Measurements from ENCODE around the gene DLG2.

The DLG2 gene

DNA sequence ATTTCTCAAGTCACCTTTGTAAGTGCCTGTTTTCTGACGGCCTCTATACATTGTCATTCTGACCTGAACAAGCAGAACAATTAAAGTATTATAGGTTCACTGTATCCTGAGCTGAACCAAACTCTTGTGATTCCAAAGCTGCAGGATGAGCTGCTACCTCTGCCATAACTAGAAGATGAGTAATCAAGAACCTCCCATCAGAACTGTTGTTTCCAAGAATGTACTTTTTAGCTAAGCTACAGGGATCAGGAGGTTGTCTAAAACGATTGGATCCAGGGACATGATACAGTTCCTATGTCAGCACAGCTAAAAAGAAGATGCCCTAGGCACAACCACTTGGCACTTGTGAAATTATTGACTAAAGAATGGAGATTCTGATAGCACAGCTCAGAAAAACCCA is 2052.6 kb downstream of the DLG2 start:
- TF ChIP-seq SIN3A (IDR thresholded peaks at IDR 0.05; ENCODE audit: borderline replicate concordance, insufficient read depth, low read length), result no peak
- no peak for TF ChIP-seq POLR2AphosphoS5 (IDR thresholded peaks at IDR 0.05; ENCODE audit: low read depth, low read length)
- TF ChIP-seq, protein P1, sequence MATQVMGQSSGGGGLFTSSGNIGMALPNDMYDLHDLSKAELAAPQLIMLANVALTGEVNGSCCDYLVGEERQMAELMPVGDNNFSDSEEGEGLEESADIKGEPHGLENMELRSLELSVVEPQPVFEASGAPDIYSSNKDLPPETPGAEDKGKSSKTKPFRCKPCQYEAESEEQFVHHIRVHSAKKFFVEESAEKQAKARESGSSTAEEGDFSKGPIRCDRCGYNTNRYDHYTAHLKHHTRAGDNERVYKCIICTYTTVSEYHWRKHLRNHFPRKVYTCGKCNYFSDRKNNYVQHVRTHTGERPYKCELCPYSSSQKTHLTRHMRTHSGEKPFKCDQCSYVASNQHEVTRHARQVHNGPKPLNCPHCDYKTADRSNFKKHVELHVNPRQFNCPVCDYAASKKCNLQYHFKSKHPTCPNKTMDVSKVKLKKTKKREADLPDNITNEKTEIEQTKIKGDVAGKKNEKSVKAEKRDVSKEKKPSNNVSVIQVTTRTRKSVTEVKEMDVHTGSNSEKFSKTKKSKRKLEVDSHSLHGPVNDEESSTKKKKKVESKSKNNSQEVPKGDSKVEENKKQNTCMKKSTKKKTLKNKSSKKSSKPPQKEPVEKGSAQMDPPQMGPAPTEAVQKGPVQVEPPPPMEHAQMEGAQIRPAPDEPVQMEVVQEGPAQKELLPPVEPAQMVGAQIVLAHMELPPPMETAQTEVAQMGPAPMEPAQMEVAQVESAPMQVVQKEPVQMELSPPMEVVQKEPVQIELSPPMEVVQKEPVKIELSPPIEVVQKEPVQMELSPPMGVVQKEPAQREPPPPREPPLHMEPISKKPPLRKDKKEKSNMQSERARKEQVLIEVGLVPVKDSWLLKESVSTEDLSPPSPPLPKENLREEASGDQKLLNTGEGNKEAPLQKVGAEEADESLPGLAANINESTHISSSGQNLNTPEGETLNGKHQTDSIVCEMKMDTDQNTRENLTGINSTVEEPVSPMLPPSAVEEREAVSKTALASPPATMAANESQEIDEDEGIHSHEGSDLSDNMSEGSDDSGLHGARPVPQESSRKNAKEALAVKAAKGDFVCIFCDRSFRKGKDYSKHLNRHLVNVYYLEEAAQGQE (IDR thresholded peaks at IDR 0.05; ENCODE audit: insufficient read depth in 1 of 2, low read depth in 2 of 2, low read length in 2 of 2), result no peak
- TF ChIP-seq TAF1 (IDR thresholded peaks at IDR 0.05; ENCODE audit: borderline replicate concordance, insufficient read depth, low read length), result no peak

DNA sequence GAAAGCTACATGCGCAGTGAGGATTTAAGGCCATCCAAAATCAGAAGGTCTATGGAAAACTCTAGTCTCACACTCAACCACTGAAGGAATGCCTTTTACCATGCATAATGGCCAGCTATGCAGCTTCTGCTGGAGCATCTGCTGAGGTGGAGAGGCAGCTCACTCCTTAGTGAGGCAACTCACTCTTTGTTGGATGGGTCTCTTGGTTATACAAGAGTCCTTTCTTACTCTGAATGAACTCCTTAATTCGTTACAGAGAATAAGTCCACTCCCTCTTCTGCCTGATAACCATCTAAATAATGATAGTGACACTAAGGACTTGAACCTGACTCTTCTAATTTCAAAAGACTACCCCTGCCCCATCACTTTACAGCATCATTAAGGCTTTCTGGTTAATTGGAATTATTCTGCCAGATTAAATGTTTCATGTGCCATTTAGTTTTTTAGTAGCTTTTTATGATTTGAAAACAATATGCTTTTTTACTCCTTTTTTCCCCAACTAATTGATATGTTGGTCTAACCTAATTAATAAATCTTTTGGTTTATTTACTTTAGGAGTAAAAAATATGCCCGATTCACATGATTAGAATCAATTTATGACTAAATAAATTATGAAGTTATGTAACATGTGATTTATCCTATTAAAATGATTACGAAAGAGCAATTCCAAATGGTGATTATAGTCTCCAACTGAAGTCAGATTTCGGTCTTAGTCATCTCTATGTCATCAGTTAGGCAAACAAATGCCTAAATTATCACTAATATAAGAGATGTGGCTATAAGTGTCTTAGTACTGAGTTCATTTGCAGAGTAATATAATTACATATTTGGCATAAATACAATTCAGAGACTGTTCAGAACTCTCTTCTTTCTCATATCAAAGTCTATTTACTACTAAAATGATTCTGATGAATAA is 2054.3 kb downstream of the DLG2 start:
- no peak for TF ChIP-seq POLR2AphosphoS5 (IDR thresholded peaks at IDR 0.05; ENCODE audit: low read depth, low read length)
- TF ChIP-seq, protein P1 (IDR thresholded peaks at IDR 0.05; ENCODE audit: insufficient read depth in 1 of 2, low read depth in 2 of 2, low read length in 2 of 2), result no peak
- no peak for TF ChIP-seq FOXP2 (optimal IDR thresholded peaks at IDR 0.05; ENCODE audit: borderline replicate concordance, extremely low read depth, extremely low read length, insufficient read depth)
- no peak for TF ChIP-seq SIN3A (IDR thresholded peaks at IDR 0.05; ENCODE audit: borderline replicate concordance, insufficient read depth, low read length)
- no peak for TF ChIP-seq TAF1 (IDR thresholded peaks at IDR 0.05; ENCODE audit: borderline replicate concordance, insufficient read depth, low read length)

DNA sequence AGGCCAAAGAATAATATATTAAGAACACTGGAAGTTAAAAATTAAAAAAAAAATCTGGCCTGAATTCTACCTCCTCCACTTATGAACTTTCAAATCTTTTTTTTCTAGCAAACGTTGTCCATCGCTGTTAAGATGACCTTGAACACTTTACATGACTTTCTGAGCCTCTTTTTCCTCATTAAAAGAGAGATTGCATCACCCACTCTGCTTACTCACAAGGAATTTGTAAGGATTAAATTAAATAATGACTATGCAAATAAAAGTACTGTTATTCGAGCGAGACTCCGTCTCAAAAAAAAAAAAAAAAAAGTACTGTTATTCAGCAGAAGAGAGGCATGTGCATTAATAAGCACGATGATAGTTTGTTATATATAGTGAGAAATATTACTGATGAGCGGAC is 2055.8 kb downstream of the DLG2 start:
- no peak for TF ChIP-seq FOXP2 (optimal IDR thresholded peaks at IDR 0.05; ENCODE audit: borderline replicate concordance, extremely low read depth, extremely low read length, insufficient read depth)

DNA sequence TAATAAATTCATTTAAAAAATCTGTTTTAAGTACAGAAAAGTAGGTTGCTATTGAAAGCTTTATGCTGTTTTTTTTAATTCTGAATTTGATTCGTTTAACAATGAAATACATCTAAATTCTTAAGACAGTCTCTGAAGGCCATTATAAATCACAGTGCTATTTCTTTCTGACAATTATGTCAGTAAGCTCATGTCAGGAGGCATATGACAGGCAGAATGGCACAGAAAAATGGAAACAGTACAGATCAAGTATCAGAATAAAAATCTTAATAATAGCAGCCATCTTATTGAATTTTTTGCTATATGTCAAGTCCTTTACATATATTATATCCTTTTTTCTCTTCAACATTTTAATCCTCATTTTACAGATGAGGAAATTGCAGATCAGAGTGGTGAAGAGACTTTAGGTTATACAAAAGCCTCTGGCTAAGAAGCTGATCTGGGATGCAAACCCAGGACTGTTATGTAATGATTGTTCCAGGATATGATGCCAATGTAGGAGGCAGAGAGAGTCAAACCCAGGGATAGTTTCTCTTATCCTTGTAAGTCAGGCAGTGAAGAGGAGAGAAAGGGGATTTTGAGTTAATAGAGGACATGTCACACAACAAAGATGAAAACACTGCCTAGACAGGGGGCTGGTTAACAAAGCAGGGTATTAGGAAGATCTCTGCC is 2057.9 kb downstream of the DLG2 start:
- TF ChIP-seq, protein P1 (IDR thresholded peaks at IDR 0.05; ENCODE audit: insufficient read depth in 1 of 2, low read depth in 2 of 2, low read length in 2 of 2), result no peak
- TF ChIP-seq FOXP2 (optimal IDR thresholded peaks at IDR 0.05; ENCODE audit: borderline replicate concordance, extremely low read depth, extremely low read length, insufficient read depth), result no peak
- no peak for TF ChIP-seq TAF1 (IDR thresholded peaks at IDR 0.05; ENCODE audit: borderline replicate concordance, insufficient read depth, low read length)
- no peak for TF ChIP-seq SIN3A (IDR thresholded peaks at IDR 0.05; ENCODE audit: borderline replicate concordance, insufficient read depth, low read length)
- TF ChIP-seq POLR2AphosphoS5 (IDR thresholded peaks at IDR 0.05; ENCODE audit: low read depth, low read length), result no peak

DNA sequence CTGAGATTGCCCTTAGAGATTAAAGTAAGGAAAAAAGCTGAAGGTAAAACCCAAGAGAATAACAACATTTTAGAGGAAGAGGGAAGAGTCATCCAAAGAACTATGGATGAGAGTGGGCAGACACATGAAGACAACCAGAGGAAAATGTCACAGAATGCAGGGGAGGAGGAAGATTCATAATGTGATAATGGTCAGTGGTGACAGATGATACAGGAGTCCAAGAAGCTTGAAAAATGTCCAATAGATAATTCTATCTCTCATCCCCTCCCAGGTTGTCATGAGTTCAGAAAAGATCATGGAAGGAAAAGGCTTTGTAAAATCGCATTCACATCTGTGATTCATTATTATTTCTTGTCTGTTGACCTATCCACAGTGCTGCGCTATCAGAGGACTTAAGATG is 2058.6 kb downstream of the DLG2 start:
- no peak for TF ChIP-seq TAF1 (IDR thresholded peaks at IDR 0.05; ENCODE audit: borderline replicate concordance, insufficient read depth, low read length)
- TF ChIP-seq, protein P1 (IDR thresholded peaks at IDR 0.05; ENCODE audit: insufficient read depth in 1 of 2, low read depth in 2 of 2, low read length in 2 of 2), result no peak
- no peak for TF ChIP-seq SIN3A (IDR thresholded peaks at IDR 0.05; ENCODE audit: borderline replicate concordance, insufficient read depth, low read length)
- no peak for TF ChIP-seq POLR2AphosphoS5 (IDR thresholded peaks at IDR 0.05; ENCODE audit: low read depth, low read length)
- no peak for TF ChIP-seq FOXP2 (optimal IDR thresholded peaks at IDR 0.05; ENCODE audit: borderline replicate concordance, extremely low read depth, extremely low read length, insufficient read depth)
